HepG2 (cell line): ENCODE results near the gene FGF21. TPM values are rescaled to one million over a fixed set of nuclear protein-coding genes. Genes with fewer than 3 reads are reported as not detected.
A peak's percentile ranks its signal among the peaks of the same experiment; 100 is the strongest.

Experiments used
- ARNT2 ChIP-seq: sonication (generic); formaldehyde crosslinking; IDR thresholded peaks from 2 replicates; pipeline ENCODE4 v1.8.0; 2022; ENCODE audit warnings: mild to moderate bottlenecking, low read depth, missing genetic modification reagents, moderate library complexity
- BHLHE40 ChIP-seq: IDR thresholded peaks from 2 replicates; pipeline ENCODE4 v1.6.1; 2011; ENCODE audit warnings: low read length, improper control_type of control experiment
- GTF2F1 ChIP-seq: fragments of 150-350 bp; IDR thresholded peaks from 2 replicates; pipeline ENCODE4 v1.6.1; 2014; ENCODE audit warnings: low read length
- GTF3A ChIP-seq: sonication (generic); formaldehyde crosslinking; conservative IDR thresholded peaks from 2 replicates; pipeline ENCODE4 v1.4.0; 2020; ENCODE audit warnings: mild to moderate bottlenecking, missing genetic modification reagents
- ISX ChIP-seq: sonication (generic); formaldehyde crosslinking; conservative IDR thresholded peaks from 2 replicates; pipeline ENCODE4 v1.5.0; 2020; ENCODE audit warnings: missing genetic modification reagents
- JUN ChIP-seq: sonication (generic); formaldehyde crosslinking; IDR thresholded peaks from 2 replicates; pipeline ENCODE4 v1.4.0; 2020; ENCODE audit warnings: mild to moderate bottlenecking, missing genetic modification reagents
- KDM5B ChIP-seq: sonication (generic); formaldehyde crosslinking; IDR thresholded peaks from 2 replicates; pipeline ENCODE4 v1.4.0; 2020; ENCODE audit warnings: missing genetic modification reagents, mild to moderate bottlenecking, borderline replicate concordance
- KLF11 ChIP-seq: IDR thresholded peaks from 2 replicates; pipeline ENCODE4 v1.6.1; 2016; ENCODE audit warnings: missing compliant biosample characterization
- KLF12 ChIP-seq: sonication (generic); formaldehyde crosslinking; IDR thresholded peaks from 2 replicates; pipeline ENCODE4 v1.4.0; 2020; ENCODE audit warnings: missing genetic modification reagents, borderline replicate concordance
- LBX2 ChIP-seq: sonication (generic); formaldehyde crosslinking; IDR thresholded peaks from 2 replicates; pipeline ENCODE4 v1.5.0; 2020; ENCODE audit warnings: missing genetic modification reagents, mild to moderate bottlenecking, borderline replicate concordance
- MAFF ChIP-seq: IDR thresholded peaks from 2 replicates; pipeline ENCODE4 v1.6.1; 2011; ENCODE audit warnings: low read depth, low read length, improper control_type of control experiment
- MEIS2 ChIP-seq: sonication (generic); formaldehyde crosslinking; IDR thresholded peaks from 2 replicates; pipeline ENCODE4 v1.9.0; 2021; ENCODE audit warnings: mild to moderate bottlenecking, missing genetic modification reagents
- PHF8 ChIP-seq: sonication (generic); formaldehyde crosslinking; IDR thresholded peaks from 2 replicates; pipeline ENCODE4 v1.5.0; 2020; ENCODE audit warnings: missing genetic modification reagents
- POGZ ChIP-seq: sonication (generic); formaldehyde crosslinking; IDR thresholded peaks from 2 replicates; pipeline ENCODE4 v1.4.0; 2020; ENCODE audit warnings: mild to moderate bottlenecking, missing genetic modification reagents
- SRSF4 ChIP-seq: fragments of 200-400 bp; formaldehyde crosslinking; IDR thresholded peaks from one replicate; pipeline ENCODE4 v1.6.1; 2018; ENCODE audit warnings: mild to moderate bottlenecking, low read depth, low read length, moderate library complexity; ENCODE audit not compliant: poor library complexity, severe bottlenecking
- TRIM24 ChIP-seq: sonication (generic); formaldehyde crosslinking; IDR thresholded peaks from 2 replicates; pipeline ENCODE4 v1.8.0; 2022; ENCODE audit warnings: mild to moderate bottlenecking, missing genetic modification reagents
- U2AF1 ChIP-seq: fragments of 200-400 bp; formaldehyde crosslinking; optimal IDR thresholded peaks from 2 replicates; pipeline ENCODE3; 2017; ENCODE audit warnings: mild to moderate bottlenecking, low read depth, low read length
- ZBTB20 ChIP-seq: sonication (generic); formaldehyde crosslinking; IDR thresholded peaks from 2 replicates; pipeline ENCODE4 v1.8.1; 2023; ENCODE audit warnings: missing genetic modification reagents, low read depth, mild to moderate bottlenecking, borderline replicate concordance
- ZFP37 ChIP-seq: sonication (generic); formaldehyde crosslinking; IDR thresholded peaks from 2 replicates; pipeline ENCODE4 v1.4.0; 2020; ENCODE audit warnings: missing genetic modification reagents, borderline replicate concordance
- ZNF432 ChIP-seq: sonication (generic); formaldehyde crosslinking; IDR thresholded peaks from 2 replicates; pipeline ENCODE4 v1.5.0; 2020; ENCODE audit warnings: missing genetic modification reagents, mild to moderate bottlenecking, borderline replicate concordance
- ZNF501 ChIP-seq: sonication (generic); formaldehyde crosslinking; IDR thresholded peaks from 2 replicates; pipeline ENCODE4 v1.5.1; 2020; ENCODE audit warnings: mild to moderate bottlenecking, moderate library complexity, missing genetic modification reagents
- ZNF605 ChIP-seq: sonication (generic); formaldehyde crosslinking; IDR thresholded peaks from 2 replicates; pipeline ENCODE4 v1.8.0; 2022; ENCODE audit warnings: mild to moderate bottlenecking, missing genetic modification reagents
- ZNF614 ChIP-seq: IDR thresholded peaks from 2 replicates; pipeline ENCODE4 v1.6.1; 2018; ENCODE audit warnings: missing biosample characterization, missing genetic modification reagents, inconsistent platforms, borderline replicate concordance
- polyA plus RNA-seq, 8 experiments: library from polyadenylated mRNA; depleted of rRNA in 3 of 8; stranded (reverse) in 7 of 8; unstranded in 1 of 8; fragments of >200 nt; fragmentation: Illumina TruSeq in 4 of 8; extraction: Trizol in 4 of 8; gene quantifications; 2 replicates each; pipeline versions ENCODE4 v1.2.1 to v1.2.3, GENCODE V29; 2011 to 2016; ENCODE audit warnings: low read depth in 4 of 8, missing spikeins in 1 of 8, mixed read lengths in 1 of 8; ENCODE audit not compliant: insufficient read depth in 1 of 8
- total RNA-seq, 5 experiments: library from RNA; depleted of rRNA; stranded (reverse); fragments of >200 nt; fragmentation: Illumina TruSeq; extraction: Trizol; gene quantifications; 2 replicates each; pipeline ENCODE4 v1.2.3, GENCODE V29; 2016; ENCODE audit warnings: low read depth in 1 of 5
- TF ChIP-seq, protein P1 (sequence below): sonication (generic); formaldehyde crosslinking; IDR thresholded peaks from 2 replicates; pipeline ENCODE4 v1.8.0; 2023; ENCODE audit warnings: mild to moderate bottlenecking, missing genetic modification reagents
- TF ChIP-seq, protein P2 (sequence below): sonication (generic); formaldehyde crosslinking; IDR thresholded peaks from 2 replicates; pipeline ENCODE4 v1.5.1; 2020; ENCODE audit warnings: missing genetic modification reagents, mild to moderate bottlenecking, borderline replicate concordance
- TF ChIP-seq, protein P3 (sequence below): sonication (generic); formaldehyde crosslinking; IDR thresholded peaks from 2 replicates; pipeline ENCODE4 v1.4.0; 2020; ENCODE audit warnings: missing genetic modification reagents
- TF ChIP-seq, protein P4 (sequence below): sonication (generic); formaldehyde crosslinking; IDR thresholded peaks from 2 replicates; pipeline ENCODE4 v1.5.0; 2020; ENCODE audit warnings: mild to moderate bottlenecking, missing genetic modification reagents, borderline replicate concordance

FGF21 gene
- total and polyA plus RNA-seq, 2 of the 13 experiments (the other 11 are each of a cell fraction or from before 2014, with no cell fraction given): 0.17 TPM; not detected in 1

GRCh38 chr19:48720613-48721296 lies 34.6 kb upstream of the FGF21 start (continued):
- TF ChIP-seq, protein P1, sequence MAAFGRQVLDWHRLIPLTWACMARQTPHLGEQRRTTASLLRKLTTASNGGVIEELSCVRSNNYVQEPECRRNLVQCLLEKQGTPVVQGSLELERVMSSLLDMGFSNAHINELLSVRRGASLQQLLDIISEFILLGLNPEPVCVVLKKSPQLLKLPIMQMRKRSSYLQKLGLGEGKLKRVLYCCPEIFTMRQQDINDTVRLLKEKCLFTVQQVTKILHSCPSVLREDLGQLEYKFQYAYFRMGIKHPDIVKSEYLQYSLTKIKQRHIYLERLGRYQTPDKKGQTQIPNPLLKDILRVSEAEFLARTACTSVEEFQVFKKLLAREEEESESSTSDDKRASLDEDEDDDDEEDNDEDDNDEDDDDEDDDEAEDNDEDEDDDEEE (CRISPR knock-in tag): no peak
- TF ChIP-seq POGZ (CRISPR knock-in tag) (0 out of 2 replicates have a peak, but pooled peaks have one; percentile 24), SRSF4 (no peak), ZFP37 (CRISPR knock-in tag) (no peak), LBX2 (no peak), GTF3A (CRISPR knock-in tag) (no peak), KDM5B (no peak), ZNF605 (CRISPR knock-in tag) (no peak), TRIM24 (CRISPR knock-in tag) (no peak), KLF12 (CRISPR knock-in tag) (no peak), GTF2F1 (no peak), U2AF1 (no peak), ZNF614 (CRISPR knock-in tag) (0 out of 2 replicates have a peak, but pooled peaks have one; percentile 57), ZBTB20 (CRISPR knock-in tag) (no peak), ZNF432 (CRISPR knock-in tag) (no peak), BHLHE40 (peak; percentile 56), MEIS2 (CRISPR knock-in tag) (no peak), ISX (CRISPR knock-in tag) (no peak), MAFF (no peak), KLF11 (peak; percentile 51; the same call in 1 of the 2 replicates), ARNT2 (0 out of 2 replicates have a peak, but pooled peaks have one; percentile 56), ZNF501 (CRISPR knock-in tag) (peak; percentile 68), JUN (CRISPR knock-in tag) (0 out of 2 replicates have a peak, but pooled peaks have one; percentile 21), PHF8 (CRISPR knock-in tag) (peak; percentile 67)
- TF ChIP-seq, protein P2, sequence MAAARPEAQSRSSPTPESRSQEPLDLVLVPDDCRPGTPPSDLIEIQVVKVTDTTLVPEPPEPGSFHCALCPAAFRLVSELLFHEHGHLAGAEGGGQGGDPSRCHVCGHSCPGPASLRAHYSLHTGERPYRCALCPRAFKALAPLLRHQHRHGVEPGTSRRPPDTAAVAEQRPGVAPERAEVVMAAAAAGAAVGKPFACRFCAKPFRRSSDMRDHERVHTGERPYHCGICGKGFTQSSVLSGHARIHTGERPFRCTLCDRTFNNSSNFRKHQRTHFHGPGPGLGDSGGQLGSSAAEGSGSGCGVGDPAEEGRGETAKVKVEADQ (CRISPR knock-in tag): peak; percentile 53; the same call in 1 of the 2 replicates
- TF ChIP-seq, protein P3, sequence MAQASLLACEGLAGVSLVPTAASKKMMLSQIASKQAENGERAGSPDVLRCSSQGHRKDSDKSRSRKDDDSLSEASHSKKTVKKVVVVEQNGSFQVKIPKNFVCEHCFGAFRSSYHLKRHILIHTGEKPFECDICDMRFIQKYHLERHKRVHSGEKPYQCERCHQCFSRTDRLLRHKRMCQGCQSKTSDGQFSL (CRISPR knock-in tag): no peak
- TF ChIP-seq, protein P4, sequence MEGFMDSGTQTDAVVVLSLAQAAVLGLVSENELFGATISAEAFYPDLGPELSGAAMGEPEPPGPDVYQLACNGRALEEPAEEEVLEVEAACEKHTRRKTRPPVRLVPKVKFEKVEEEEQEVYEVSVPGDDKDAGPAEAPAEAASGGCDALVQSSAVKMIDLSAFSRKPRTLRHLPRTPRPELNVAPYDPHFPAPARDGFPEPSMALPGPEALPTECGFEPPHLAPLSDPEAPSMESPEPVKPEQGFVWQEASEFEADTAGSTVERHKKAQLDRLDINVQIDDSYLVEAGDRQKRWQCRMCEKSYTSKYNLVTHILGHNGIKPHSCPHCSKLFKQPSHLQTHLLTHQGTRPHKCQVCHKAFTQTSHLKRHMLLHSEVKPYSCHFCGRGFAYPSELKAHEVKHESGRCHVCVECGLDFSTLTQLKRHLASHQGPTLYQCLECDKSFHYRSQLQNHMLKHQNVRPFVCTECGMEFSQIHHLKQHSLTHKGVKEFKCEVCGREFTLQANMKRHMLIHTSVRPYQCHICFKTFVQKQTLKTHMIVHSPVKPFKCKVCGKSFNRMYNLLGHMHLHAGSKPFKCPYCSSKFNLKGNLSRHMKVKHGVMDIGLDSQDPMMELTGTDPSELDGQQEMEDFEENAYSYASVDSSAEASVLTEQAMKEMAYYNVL (CRISPR knock-in tag): no peak
